Measurements from ENCODE around the gene CBL. TPM values are rescaled to one million over a fixed set of nuclear protein-coding genes. Genes with fewer than 3 reads are reported as not detected.

CBL gene
- total RNA-seq, 1 experiment from 2014 or later: 35.5 TPM

GRCh38 chr11:119285431-119285830, 79.3 kb downstream of the CBL start:
- no peaks in the 10 kb centered on the region for H3K9me3 Mint-ChIP-seq (ENCODE audit: unreplicated experiment)
- intact Hi-C loops (cut with micrococcal nuclease): loop anchor here (10.0 kb wide), 1 partner anchor 181 kb away; the partner anchor contains the start of genes C2CD2L and DPAGT1
- ChIA-PET CTCF (interaction anchor here (0.6 to 4.2 kb wide), 10 partner anchors 13 to 190 kb away, joined by 3 to 22 read pairs (median 4); partner anchors contain the start of genes CBL, HINFP and MCAM), POLR2A (interaction anchor here (2.1 kb wide), 1 partner anchor 79 kb away, joined by 12 read pairs; the partner anchor contains the start of gene CBL)
- H3K36me3 Mint-ChIP-seq (ENCODE audit: insufficient read depth, unreplicated experiment): peaks cover 48% of the 10 kb centered on the region
- no peak overlapping the region for H3K4me3 Mint-ChIP-seq (ENCODE audit: unreplicated experiment)
- BruUV-seq (replicated peaks): no TSS peak
- H3K4me1 Mint-ChIP-seq (ENCODE audit: insufficient read depth, unreplicated experiment): peaks cover 4% of the 10 kb centered on the region
- no peak overlapping the region for H3K27ac Mint-ChIP-seq (ENCODE audit: low read depth, unreplicated experiment)
- no peak for DNase-seq (ENCODE audit: unreplicated experiment)
- TF ChIP-seq, protein P1, sequence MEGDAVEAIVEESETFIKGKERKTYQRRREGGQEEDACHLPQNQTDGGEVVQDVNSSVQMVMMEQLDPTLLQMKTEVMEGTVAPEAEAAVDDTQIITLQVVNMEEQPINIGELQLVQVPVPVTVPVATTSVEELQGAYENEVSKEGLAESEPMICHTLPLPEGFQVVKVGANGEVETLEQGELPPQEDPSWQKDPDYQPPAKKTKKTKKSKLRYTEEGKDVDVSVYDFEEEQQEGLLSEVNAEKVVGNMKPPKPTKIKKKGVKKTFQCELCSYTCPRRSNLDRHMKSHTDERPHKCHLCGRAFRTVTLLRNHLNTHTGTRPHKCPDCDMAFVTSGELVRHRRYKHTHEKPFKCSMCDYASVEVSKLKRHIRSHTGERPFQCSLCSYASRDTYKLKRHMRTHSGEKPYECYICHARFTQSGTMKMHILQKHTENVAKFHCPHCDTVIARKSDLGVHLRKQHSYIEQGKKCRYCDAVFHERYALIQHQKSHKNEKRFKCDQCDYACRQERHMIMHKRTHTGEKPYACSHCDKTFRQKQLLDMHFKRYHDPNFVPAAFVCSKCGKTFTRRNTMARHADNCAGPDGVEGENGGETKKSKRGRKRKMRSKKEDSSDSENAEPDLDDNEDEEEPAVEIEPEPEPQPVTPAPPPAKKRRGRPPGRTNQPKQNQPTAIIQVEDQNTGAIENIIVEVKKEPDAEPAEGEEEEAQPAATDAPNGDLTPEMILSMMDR (IDR thresholded peaks at IDR 0.05; ENCODE audit: unreplicated experiment): no peak
- no peaks in the 10 kb centered on the region for H3K27me3 Mint-ChIP-seq (ENCODE audit: insufficient read depth, unreplicated experiment)

DNA sequence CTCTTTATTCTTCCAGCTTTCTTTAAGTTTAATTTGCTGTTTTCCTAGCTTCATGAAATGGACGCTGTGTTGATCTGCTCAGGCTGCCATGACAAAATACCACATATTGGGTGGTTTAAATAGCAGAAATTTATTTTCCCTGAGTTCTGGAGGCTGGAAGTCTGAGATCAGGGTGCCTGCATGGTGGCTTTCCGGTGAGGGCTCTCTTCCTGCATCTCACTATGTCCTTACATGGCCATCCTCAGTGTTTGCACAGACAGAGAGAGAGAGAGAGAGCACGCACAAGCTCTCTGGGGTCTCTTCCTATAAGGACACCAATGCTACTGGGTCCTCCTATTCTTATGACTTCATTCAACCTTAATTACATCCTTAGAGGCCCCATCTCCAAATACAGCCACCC, 82.1 kb downstream of the CBL start:
- DNase-seq (ENCODE audit: unreplicated experiment): no peak
- H3K9me3 Mint-ChIP-seq (ENCODE audit: unreplicated experiment): no peaks in the 10 kb centered on the region
- POLR2A ChIA-PET: interaction anchor here (1.0 to 1.7 kb wide), 2 partner anchors 12 to 186 kb away, joined by 3 read pairs; partner anchors contain the start of gene DPAGT1
- H3K4me1 Mint-ChIP-seq (ENCODE audit: insufficient read depth, unreplicated experiment): peaks cover 4% of the 10 kb centered on the region
- BruUV-seq (replicated peaks): no TSS peak
- CTCF ChIA-PET: interaction anchor here (0.6 to 0.7 kb wide), 3 partner anchors 53 to 178 kb away, joined by 3 read pairs; no protein-coding TSS in a partner anchor
- H3K27ac Mint-ChIP-seq (ENCODE audit: low read depth, unreplicated experiment): no peak overlapping the region
- no peak overlapping the region for H3K4me3 Mint-ChIP-seq (ENCODE audit: unreplicated experiment)
- no peaks in the 10 kb centered on the region for H3K27me3 Mint-ChIP-seq (ENCODE audit: insufficient read depth, unreplicated experiment)
- peaks cover 55% of the 10 kb centered on the region for H3K36me3 Mint-ChIP-seq (ENCODE audit: insufficient read depth, unreplicated experiment)
- TF ChIP-seq, protein P1 (IDR thresholded peaks at IDR 0.05; ENCODE audit: unreplicated experiment): no peak
- intact Hi-C loops (cut with micrococcal nuclease): loop anchor here (10.0 kb wide), 1 partner anchor 183 kb away; the partner anchor contains the start of genes C2CD2L and DPAGT1

- BruUV-seq (replicated peaks): no TSS peak
- intact Hi-C loops (cut with micrococcal nuclease): no loop called here
Observed at GRCh38 chr11:119290894-119291497, 84.9 kb downstream of the CBL start.

GRCh38 chr11:119293461-119293860, 87.3 kb downstream of the CBL start:
- TF ChIP-seq, protein P1 (IDR thresholded peaks at IDR 0.05; ENCODE audit: unreplicated experiment): no peak
- no peak for DNase-seq (ENCODE audit: unreplicated experiment)
- intact Hi-C loops (cut with micrococcal nuclease): no loop called here
- no peaks in the 10 kb centered on the region for H3K9me3 Mint-ChIP-seq (ENCODE audit: unreplicated experiment)
- ChIA-PET CTCF (interaction anchor here (1.2 kb wide), 1 partner anchor 155 kb away, joined by 3 read pairs; no protein-coding TSS in a partner anchor), POLR2A (no interaction called here)
- no peak overlapping the region for H3K4me3 Mint-ChIP-seq (ENCODE audit: unreplicated experiment)
- H3K27ac Mint-ChIP-seq (ENCODE audit: low read depth, unreplicated experiment): no peak overlapping the region
- H3K27me3 Mint-ChIP-seq (ENCODE audit: insufficient read depth, unreplicated experiment): no peaks in the 10 kb centered on the region
- H3K36me3 Mint-ChIP-seq (ENCODE audit: insufficient read depth, unreplicated experiment): peaks cover 33% of the 10 kb centered on the region
- no TSS peak for BruUV-seq (replicated peaks)
- no peaks in the 10 kb centered on the region for H3K4me1 Mint-ChIP-seq (ENCODE audit: insufficient read depth, unreplicated experiment)

More at GRCh38 chr11:119290894-119291497, 84.9 kb downstream of the CBL start:
- DNase-seq (ENCODE audit: unreplicated experiment): no peak
- no peak overlapping the region for H3K4me3 Mint-ChIP-seq (ENCODE audit: unreplicated experiment)
- no peaks in the 10 kb centered on the region for H3K9me3 Mint-ChIP-seq (ENCODE audit: unreplicated experiment)
- H3K4me1 Mint-ChIP-seq (ENCODE audit: insufficient read depth, unreplicated experiment): peaks cover 4% of the 10 kb centered on the region
- ChIA-PET POLR2A (interaction anchor here (0.6 kb wide), 1 partner anchor 233 kb away, joined by 3 read pairs; no protein-coding TSS in a partner anchor), CTCF (interaction anchor here (0.5 to 1.5 kb wide), 3 partner anchors 26 to 185 kb away, joined by 3 to 4 read pairs (median 3); no protein-coding TSS in a partner anchor)
- TF ChIP-seq, protein P1 (IDR thresholded peaks at IDR 0.05; ENCODE audit: unreplicated experiment): no peak
- no peaks in the 10 kb centered on the region for H3K27me3 Mint-ChIP-seq (ENCODE audit: insufficient read depth, unreplicated experiment)
- H3K36me3 Mint-ChIP-seq (ENCODE audit: insufficient read depth, unreplicated experiment): peaks cover 37% of the 10 kb centered on the region
- no peak overlapping the region for H3K27ac Mint-ChIP-seq (ENCODE audit: low read depth, unreplicated experiment)

Measured in MCF 10A (cell line).